ENCODE data around the gene HEPHL1. TPM values are rescaled to one million over a fixed set of nuclear protein-coding genes. Genes with fewer than 3 reads are reported as not detected.

The HEPHL1 gene
- total RNA-seq, 1 experiment from 2014 or later: not detected

- Histone ChIP-seq H3K9ac (ENCODE audit: low read length) (peak overlapping the region; percentile 89), H3K27ac (ENCODE audit: low read depth, low read length) (peak overlapping the region; percentile 86), H3K36me3 (ENCODE audit: control insufficient read depth in 1 of 2, insufficient read depth in 2 of 2, low read length in 2 of 2) (no peaks in the 10 kb centered on the region), H3K79me2 (ENCODE audit: insufficient read depth, low read length) (peaks cover 40% of the 10 kb centered on the region), H3K27me3 (ENCODE audit: insufficient read depth, low read length) (no peaks in the 10 kb centered on the region), H3K4me2 (ENCODE audit: low read length) (peak overlapping the region; percentile 96), H3K9me2 (ENCODE audit: insufficient read depth) (no peaks in the 10 kb centered on the region), H3K4me3 (replicated peaks in 1 of 2; ENCODE audit: low read depth in 1 of 2, low read length in 2 of 2) (peak overlapping the region; percentile 60 to 86), H4K20me1 (ENCODE audit: insufficient read depth) (no peaks in the 10 kb centered on the region), H3K4me1 (ENCODE audit: control insufficient read depth in 1 of 2, insufficient read depth in 2 of 2, low read length in 2 of 2) (peaks cover 12 to 43% of the 10 kb centered on the region in 2 experiments), H2AFZ (ENCODE audit: low read depth, low read length, poor library complexity, severe bottlenecking) (no peak overlapping the region), H3K9me3 (ENCODE audit: control insufficient read depth in 1 of 2, insufficient read depth in 1 of 2, low read depth in 1 of 2, low read length in 2 of 2) (no peaks in the 10 kb centered on the region)
- ATAC-seq: no peak
- BruUV-seq (replicated peaks): no TSS peak
- ChIA-PET CTCF (no interaction called here), RAD21 (ENCODE audit: low non-redundant PET in 1 of 2, low total read pairs in 2 of 2, uncharacterized antibody in 2 of 2, unreplicated experiment in 2 of 2) (no interaction called here), POLR2A (no interaction called here)
- intact Hi-C loops (cut with micrococcal nuclease): loop anchor here (2.0 kb wide), 1 partner anchor 387 kb away; the partner anchor contains the start of genes C11orf54 and TAF1D
- no peak for DNase-seq (ENCODE audit: low read depth, low spot score)
- no peak for TF ChIP-seq SP1 (IDR thresholded peaks at IDR 0.05; ENCODE audit: low read depth)
Observed at GRCh38 chr11:94127638-94128037, 106.5 kb downstream of the HEPHL1 start.

DNA sequence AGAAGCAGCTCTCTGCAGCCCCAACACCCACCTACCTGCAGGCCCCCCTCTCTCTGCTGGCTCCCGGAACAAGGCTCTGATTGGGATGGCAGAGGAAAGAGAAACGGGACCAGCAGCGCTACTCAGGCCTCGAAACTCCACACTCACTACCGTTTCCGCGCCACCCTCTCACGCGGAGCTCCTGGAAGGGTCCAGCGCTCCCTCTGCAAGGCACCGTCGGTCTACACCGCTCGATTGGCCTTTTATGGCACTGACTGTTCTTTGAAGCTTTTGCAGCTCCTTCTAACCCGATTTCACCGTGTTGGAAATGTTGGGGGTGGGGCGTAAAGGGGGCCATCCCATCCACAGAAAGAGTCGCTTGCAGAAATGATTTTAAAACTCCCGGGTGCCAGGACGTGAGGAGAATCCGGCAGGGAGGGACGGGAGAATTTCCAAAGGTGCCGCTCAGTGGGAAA lies 107.2 kb downstream of the HEPHL1 start:
- RAD21 ChIA-PET (ENCODE audit: low non-redundant PET in 1 of 2, low total read pairs in 2 of 2, uncharacterized antibody in 2 of 2, unreplicated experiment in 2 of 2): interaction anchor here in 1 of 2 experiments (1.1 kb wide), 1 partner anchor 23 kb away, joined by 3 read pairs; no protein-coding TSS in a partner anchor
- peak overlapping the region; percentile 64 for H2AFZ ChIP-seq (ENCODE audit: low read depth, low read length, poor library complexity, severe bottlenecking)

More for the DNA sequence above, 107.2 kb downstream of the HEPHL1 start:
- Histone ChIP-seq H3K27ac (ENCODE audit: low read depth, low read length) (peak overlapping the region; percentile 86), H3K9me3 (ENCODE audit: control insufficient read depth in 1 of 2, insufficient read depth in 1 of 2, low read depth in 1 of 2, low read length in 2 of 2) (no peaks in the 10 kb centered on the region), H3K79me2 (ENCODE audit: insufficient read depth, low read length) (peaks cover 47% of the 10 kb centered on the region), H3K4me1 (ENCODE audit: control insufficient read depth in 1 of 2, insufficient read depth in 2 of 2, low read length in 2 of 2) (peaks cover 12 to 43% of the 10 kb centered on the region in 2 experiments), H3K9me2 (ENCODE audit: insufficient read depth) (no peaks in the 10 kb centered on the region), H3K27me3 (ENCODE audit: insufficient read depth, low read length) (no peaks in the 10 kb centered on the region), H3K4me3 (replicated peaks in 1 of 2; ENCODE audit: low read depth in 1 of 2, low read length in 2 of 2) (peak overlapping the region; percentile 60 to 86), H4K20me1 (ENCODE audit: insufficient read depth) (no peaks in the 10 kb centered on the region), H3K4me2 (ENCODE audit: low read length) (peak overlapping the region; percentile 96), H3K9ac (ENCODE audit: low read length) (peak overlapping the region; percentile 89), H3K36me3 (ENCODE audit: control insufficient read depth in 1 of 2, insufficient read depth in 2 of 2, low read length in 2 of 2) (no peaks in the 10 kb centered on the region)
- intact Hi-C loops (cut with micrococcal nuclease): loop anchor here (2.0 kb wide), 1 partner anchor 388 kb away; the partner anchor contains the start of genes C11orf54 and TAF1D
- TSS peak; percentile 74 for BruUV-seq (replicated peaks)
- DNase-seq (ENCODE audit: low read depth, low spot score): no peak
- ChIA-PET CTCF (interaction anchor here (1.5 kb wide), 1 partner anchor 56 kb away, joined by 5 read pairs; no protein-coding TSS in a partner anchor), POLR2A (interaction anchor here (0.5 to 2.0 kb wide), 3 partner anchors 16 to 388 kb away, joined by 3 to 5 read pairs (median 3); no protein-coding TSS in a partner anchor)
- ATAC-seq: peak; percentile 31
- TF ChIP-seq SRF (IDR thresholded peaks at IDR 0.05; ENCODE audit: low read depth): peak; percentile 74
- TF ChIP-seq TCF7L2 (IDR thresholded peaks at IDR 0.05; ENCODE audit: borderline replicate concordance, extremely low read depth, insufficient read depth, insufficient read length): peak; percentile 77
- TF ChIP-seq POLR2A (IDR thresholded peaks at IDR 0.05; ENCODE audit: borderline replicate concordance, extremely low read depth, insufficient read depth, insufficient read length): peak; percentile 52
- no peak for TF ChIP-seq MAX (IDR thresholded peaks at IDR 0.05)

Measured in HCT116 (cell line).